ENCODE measurements around the gene HOXD13.

DNA sequence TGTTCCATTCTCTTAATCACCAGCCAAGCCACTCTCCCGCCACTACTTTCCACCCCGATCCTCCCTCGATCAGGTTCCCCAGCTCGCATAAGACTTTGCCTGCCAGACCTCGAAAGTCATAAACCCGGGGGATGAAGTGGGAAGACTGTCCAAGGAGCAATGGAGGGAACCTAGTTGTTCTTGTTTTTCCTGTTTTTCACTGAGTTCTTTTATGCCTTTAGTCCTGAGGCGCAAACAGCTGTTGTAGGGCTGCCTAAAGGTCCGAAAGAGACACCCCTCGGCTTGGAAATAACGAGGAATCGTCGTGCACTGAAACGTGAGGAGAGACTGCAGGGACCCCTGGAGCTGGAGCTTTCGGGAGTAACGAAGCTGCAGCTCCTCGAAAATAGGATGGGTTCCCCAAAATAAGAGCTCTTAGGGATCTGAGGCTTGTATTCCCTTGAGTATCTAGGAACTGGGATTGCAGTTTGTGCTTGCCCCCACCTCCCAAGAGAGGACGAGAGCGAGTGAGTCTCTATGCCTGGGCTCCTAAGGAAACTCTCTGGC, 5.4 kb downstream of the HOXD13 start:
- TF ChIP-seq ZNF430 (CRISPR knock-in tag; IDR thresholded peaks at IDR 0.05) (no peak), IRF9 (CRISPR knock-in tag; IDR thresholded peaks at IDR 0.05; ENCODE audit: borderline replicate concordance) (no peak), PAF1 (CRISPR knock-in tag; IDR thresholded peaks at IDR 0.05) (no peak), RAD21 (CRISPR knock-in tag; IDR thresholded peaks at IDR 0.05) (no peak), SP1 (IDR thresholded peaks at IDR 0.05) (no peak), SP1 (CRISPR knock-in tag; IDR thresholded peaks at IDR 0.05) (no peak)
- TF ChIP-seq, protein P1, sequence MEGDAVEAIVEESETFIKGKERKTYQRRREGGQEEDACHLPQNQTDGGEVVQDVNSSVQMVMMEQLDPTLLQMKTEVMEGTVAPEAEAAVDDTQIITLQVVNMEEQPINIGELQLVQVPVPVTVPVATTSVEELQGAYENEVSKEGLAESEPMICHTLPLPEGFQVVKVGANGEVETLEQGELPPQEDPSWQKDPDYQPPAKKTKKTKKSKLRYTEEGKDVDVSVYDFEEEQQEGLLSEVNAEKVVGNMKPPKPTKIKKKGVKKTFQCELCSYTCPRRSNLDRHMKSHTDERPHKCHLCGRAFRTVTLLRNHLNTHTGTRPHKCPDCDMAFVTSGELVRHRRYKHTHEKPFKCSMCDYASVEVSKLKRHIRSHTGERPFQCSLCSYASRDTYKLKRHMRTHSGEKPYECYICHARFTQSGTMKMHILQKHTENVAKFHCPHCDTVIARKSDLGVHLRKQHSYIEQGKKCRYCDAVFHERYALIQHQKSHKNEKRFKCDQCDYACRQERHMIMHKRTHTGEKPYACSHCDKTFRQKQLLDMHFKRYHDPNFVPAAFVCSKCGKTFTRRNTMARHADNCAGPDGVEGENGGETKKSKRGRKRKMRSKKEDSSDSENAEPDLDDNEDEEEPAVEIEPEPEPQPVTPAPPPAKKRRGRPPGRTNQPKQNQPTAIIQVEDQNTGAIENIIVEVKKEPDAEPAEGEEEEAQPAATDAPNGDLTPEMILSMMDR (CRISPR knock-in tag; IDR thresholded peaks at IDR 0.05): no peak

All from HepG2 (cell line).